Measurements from ENCODE around the gene SMIM5. TPM values are rescaled to one million over a fixed set of nuclear protein-coding genes. Genes with fewer than 3 reads are reported as not detected.

Gene SMIM5
- polyA plus RNA-seq, 1 donor (not counting 4 experiments of a cell fraction or from before 2014, with no cell fraction given), result 0.24 TPM

- dilution Hi-C loops (cut with MboI; ENCODE audit: extremely low pct_ligation_motif_present, low sequenced_read_pairs), result loop anchor here (10.0 kb wide), 1 partner anchor 45 kb away; the partner anchor contains the start of gene ITGB4
- FAIRE-seq (peak; percentile 78), DNase-seq (ENCODE audit: low read depth, low spot score) (no peak)
- H4K20me1 ChIP-seq (ENCODE audit: control insufficient read depth, extremely low read depth, insufficient read depth, low read length), result no peaks in the 10 kb centered on the region
- no peaks in the 10 kb centered on the region for H3K9me3 ChIP-seq (ENCODE audit: control insufficient read depth, low read depth, low read length)
- no peak overlapping the region for H3K4me3 ChIP-seq (ENCODE audit: control insufficient read depth in 2 of 3, extremely low read depth in 1 of 3, insufficient read depth in 2 of 3, low read depth in 1 of 3, low read length in 3 of 3)
- peaks cover 5 to 17% of the 10 kb centered on the region in 2 experiments for H3K36me3 ChIP-seq (ENCODE audit: control insufficient read depth in 2 of 2, extremely low read depth in 1 of 2, insufficient read depth in 2 of 2, low read length in 2 of 2)
- peaks cover 70% of the 10 kb centered on the region for H3K79me2 ChIP-seq (ENCODE audit: control insufficient read depth, insufficient read depth, low read length)
- H3K4me2 ChIP-seq (ENCODE audit: control insufficient read depth, extremely low read depth, insufficient read depth, low read depth, low read length), result peak overlapping the region; percentile 55
- peak overlapping the region; percentile 66 for H3K9ac ChIP-seq (ENCODE audit: control insufficient read depth, extremely low read depth, insufficient read depth, low read length)
- H3K9me1 ChIP-seq (ENCODE audit: control insufficient read depth, extremely low read depth, insufficient read depth, low read length), result no peaks in the 10 kb centered on the region
- peak; percentile 31 to 71 (median 71) for TF ChIP-seq CTCF (optimal IDR thresholded peaks at IDR 0.05 in 1 of 3, IDR thresholded peaks at IDR 0.05 in 1 of 3, conservative IDR thresholded peaks at IDR 0.05 in 1 of 3; ENCODE audit: extremely low read depth in 1 of 3, insufficient read depth in 2 of 3, low read length in 3 of 3)
- no peak for TF ChIP-seq EZH2 (IDR thresholded peaks at IDR 0.05; ENCODE audit: low read length)
- H3K27me3 ChIP-seq (ENCODE audit: control insufficient read depth, extremely low read depth, insufficient read depth, low read length), result no peaks in the 10 kb centered on the region
- H3K4me1 ChIP-seq (ENCODE audit: control insufficient read depth, extremely low read depth, insufficient read depth, low read length), result peaks cover 49% of the 10 kb centered on the region
- H2AFZ ChIP-seq (ENCODE audit: control insufficient read depth, low read length), result no peak overlapping the region
- H3K27ac ChIP-seq (ENCODE audit: control insufficient read depth, insufficient read depth, low read length), result peak overlapping the region; percentile 72
Observed at GRCh38 chr17:75679706-75680211, 46.5 kb downstream of the SMIM5 start.

- Histone ChIP-seq H3K4me3 (ENCODE audit: control insufficient read depth in 2 of 3, extremely low read depth in 1 of 3, insufficient read depth in 2 of 3, low read depth in 1 of 3, low read length in 3 of 3) (no peak overlapping the region), H3K27ac (ENCODE audit: control insufficient read depth, insufficient read depth, low read length) (peak overlapping the region; percentile 72), H3K4me2 (ENCODE audit: control insufficient read depth, extremely low read depth, insufficient read depth, low read depth, low read length) (peak overlapping the region; percentile 55), H4K20me1 (ENCODE audit: control insufficient read depth, extremely low read depth, insufficient read depth, low read length) (no peaks in the 10 kb centered on the region), H2AFZ (ENCODE audit: control insufficient read depth, low read length) (no peak overlapping the region), H3K9me3 (ENCODE audit: control insufficient read depth, low read depth, low read length) (no peaks in the 10 kb centered on the region), H3K4me1 (ENCODE audit: control insufficient read depth, extremely low read depth, insufficient read depth, low read length) (peaks cover 55% of the 10 kb centered on the region), H3K9ac (ENCODE audit: control insufficient read depth, extremely low read depth, insufficient read depth, low read length) (peak overlapping the region; percentile 66), H3K36me3 (ENCODE audit: control insufficient read depth in 2 of 2, extremely low read depth in 1 of 2, insufficient read depth in 2 of 2, low read length in 2 of 2) (peaks cover 5 to 17% of the 10 kb centered on the region in 2 experiments), H3K9me1 (ENCODE audit: control insufficient read depth, extremely low read depth, insufficient read depth, low read length) (no peaks in the 10 kb centered on the region), H3K79me2 (ENCODE audit: control insufficient read depth, insufficient read depth, low read length) (peaks cover 66% of the 10 kb centered on the region), H3K27me3 (ENCODE audit: control insufficient read depth, extremely low read depth, insufficient read depth, low read length) (no peaks in the 10 kb centered on the region)
- TF ChIP-seq CTCF (optimal IDR thresholded peaks at IDR 0.05 in 1 of 3, IDR thresholded peaks at IDR 0.05 in 1 of 3, conservative IDR thresholded peaks at IDR 0.05 in 1 of 3; ENCODE audit: extremely low read depth in 1 of 3, insufficient read depth in 2 of 3, low read length in 3 of 3), result no peak
- no peak for TF ChIP-seq EZH2 (IDR thresholded peaks at IDR 0.05; ENCODE audit: low read length)
- DNase-seq (ENCODE audit: low read depth, low spot score) (no peak), FAIRE-seq (no peak)
- dilution Hi-C loops (cut with MboI; ENCODE audit: extremely low pct_ligation_motif_present, low sequenced_read_pairs), result no loop called here
Observed at GRCh38 chr17:75680431-75680830, 47.2 kb downstream of the SMIM5 start.

All from keratinocyte (primary cell).